PC-3 (cell line): ENCODE data around the gene ANKDD1A. TPM values are rescaled to one million over a fixed set of nuclear protein-coding genes. Genes with fewer than 3 reads are reported as not detected.

Experiments
- ATAC-seq: fragments of 200-7000 bp; cut with Tn5 transposase; 2 replicates; pipeline ENCODE4 v1.9.1; 2020; ENCODE audit warnings: mild to moderate bottlenecking, moderate library complexity
- BruUV-seq: library from RNA; stranded (reverse); fragments of 400-500 nt; replicated peaks from 2 replicates; lab custom pipeline; 2021; lab: Mats Ljungman, UMichigan
- CTCF ChIA-PET: fragments of 300-600 bp; sonication (Branson Sonifier 250); formaldehyde crosslinking; loops from one replicate; lab custom pipeline; 2022; ENCODE audit warnings: antibody characterized with exemption; lab: Charles Lee
- POLR2A ChIA-PET: fragments of 300-600 bp; sonication (Branson Sonifier 250); formaldehyde crosslinking; loops from one replicate; lab custom pipeline; 2022; ENCODE audit warnings: antibody characterized with exemption; ENCODE audit not compliant: unreplicated experiment; lab: Charles Lee
- DNase-seq: peaks from one replicate; pipeline ENCODE4 v3.0.0-alpha.2; 2015
- H2AFZ ChIP-seq: fragments of 300-600 bp; sonication (generic); 2 replicates; pipeline ENCODE4 v1.6.0; 2016; ENCODE audit warnings: antibody characterized with exemption, low read length
- H3F3A ChIP-seq: fragments of 300-600 bp; sonication (generic); one replicate; pipeline ENCODE4 v1.6.0; 2017; ENCODE audit warnings: antibody characterized with exemption, low read length, control low read depth, mild to moderate bottlenecking; ENCODE audit not compliant: unreplicated experiment
- H3K27ac ChIP-seq: fragments of 300-600 bp; sonication (generic); 2 replicates; pipeline ENCODE4 v1.5.1; 2016; ENCODE audit warnings: mild to moderate bottlenecking, low read length
- H3K27me3 ChIP-seq: fragments of 300-600 bp; sonication (generic); 2 replicates; pipeline ENCODE4 v1.6.1; 2016; ENCODE audit warnings: low read length, mixed read lengths
- H3K36me3 ChIP-seq: fragments of 300-600 bp; sonication (generic); 2 replicates; pipeline ENCODE4 v1.6.1; 2016; ENCODE audit warnings: low read depth, mixed run types, low read length, mixed read lengths
- H3K4me1 ChIP-seq: fragments of 300-600 bp; sonication (generic); 2 replicates; pipeline ENCODE4 v1.5.1; 2016; ENCODE audit warnings: low read length; ENCODE audit not compliant: insufficient read depth
- H3K4me2 ChIP-seq: fragments of 300-600 bp; sonication (generic); 2 replicates; pipeline ENCODE4 v1.6.0; 2016; ENCODE audit warnings: low read length
- H3K4me3 ChIP-seq: fragments of 300-600 bp; sonication (generic); 2 replicates; pipeline ENCODE4 v1.5.1; 2016; ENCODE audit warnings: mild to moderate bottlenecking, low read length, mixed read lengths
- H3K79me2 ChIP-seq: fragments of 300-600 bp; sonication (generic); 2 replicates; pipeline ENCODE4 v1.6.1; 2017; ENCODE audit warnings: low read length, mixed read lengths
- H3K9ac ChIP-seq: fragments of 300-600 bp; sonication (generic); 2 replicates; pipeline ENCODE4 v1.6.0; 2016; ENCODE audit warnings: mild to moderate bottlenecking, low read length
- H3K9me2 ChIP-seq: fragments of 300-600 bp; sonication (generic); replicated peaks from 2 replicates; pipeline ENCODE4 v1.6.1; 2016; ENCODE audit warnings: mixed run types, low read length, mixed read lengths
- H3K9me3 ChIP-seq: fragments of 300-600 bp; sonication (generic); 2 replicates; pipeline ENCODE4 v1.6.1; 2016; ENCODE audit warnings: low read length, mixed read lengths
- H4K20me1 ChIP-seq: fragments of 300-600 bp; sonication (generic); 2 replicates; pipeline ENCODE4 v1.6.1; 2016; ENCODE audit warnings: low read length, mixed read lengths
- CTCF ChIP-seq: fragments of 300-600 bp; sonication (generic); conservative IDR thresholded peaks from 2 replicates; pipeline ENCODE4 v1.5.1; 2017; ENCODE audit warnings: antibody characterized with exemption, low read depth, mild to moderate bottlenecking, low read length
- EZH2 ChIP-seq: fragments of 300-600 bp; sonication (generic); IDR thresholded peaks from one replicate; pipeline ENCODE4 v1.6.1; 2017; ENCODE audit warnings: antibody characterized with exemption, mild to moderate bottlenecking, low read length; ENCODE audit not compliant: unreplicated experiment
- EZH2phosphoT487 ChIP-seq: fragments of 300-600 bp; sonication (generic); IDR thresholded peaks from 2 replicates; pipeline ENCODE4 v1.6.1; 2018; ENCODE audit warnings: mild to moderate bottlenecking, antibody characterized with exemption, low read length, borderline replicate concordance
- intact Hi-C: fragments of 100-400 bp; cut with micrococcal nuclease; formaldehyde crosslinking; loops from 2 replicates; pipeline ENCODE4 v1.9.0; 2023
- total RNA-seq: library from RNA; depleted of rRNA; stranded (reverse); fragments of >200 nt; gene quantifications from 2 replicates; pipeline ENCODE4 v1.2.3, GENCODE V29; 2014

ANKDD1A gene
- total RNA-seq, 1 experiment from 2014 or later: 8.9 TPM

- no peak for ATAC-seq
- H3K36me3 ChIP-seq: no peaks in the 10 kb centered on the region
- no peaks in the 10 kb centered on the region for H3K79me2 ChIP-seq
- H4K20me1 ChIP-seq: no peaks in the 10 kb centered on the region
- ChIA-PET CTCF (no interaction called here), POLR2A (no interaction called here)
- H3K9ac ChIP-seq: no peak overlapping the region
- H2AFZ ChIP-seq: no peak overlapping the region
- no peak overlapping the region for H3K4me3 ChIP-seq
- TF ChIP-seq EZH2phosphoT487 (no peak), EZH2 (no peak), CTCF (no peak)
- no peaks in the 10 kb centered on the region for H3K4me1 ChIP-seq
- H3K27ac ChIP-seq: no peak overlapping the region
- intact Hi-C loops: no loop called here
- no peak for DNase-seq
- H3K9me3 ChIP-seq: no peaks in the 10 kb centered on the region
- H3K9me2 ChIP-seq: no peaks in the 10 kb centered on the region
- no TSS peak for BruUV-seq
- H3F3A ChIP-seq: no peaks in the 10 kb centered on the region
- no peak overlapping the region for H3K4me2 ChIP-seq
- no peaks in the 10 kb centered on the region for H3K27me3 ChIP-seq
Observed at GRCh38 chr15:64930019-64930652, 18.4 kb downstream of the ANKDD1A start.

DNA sequence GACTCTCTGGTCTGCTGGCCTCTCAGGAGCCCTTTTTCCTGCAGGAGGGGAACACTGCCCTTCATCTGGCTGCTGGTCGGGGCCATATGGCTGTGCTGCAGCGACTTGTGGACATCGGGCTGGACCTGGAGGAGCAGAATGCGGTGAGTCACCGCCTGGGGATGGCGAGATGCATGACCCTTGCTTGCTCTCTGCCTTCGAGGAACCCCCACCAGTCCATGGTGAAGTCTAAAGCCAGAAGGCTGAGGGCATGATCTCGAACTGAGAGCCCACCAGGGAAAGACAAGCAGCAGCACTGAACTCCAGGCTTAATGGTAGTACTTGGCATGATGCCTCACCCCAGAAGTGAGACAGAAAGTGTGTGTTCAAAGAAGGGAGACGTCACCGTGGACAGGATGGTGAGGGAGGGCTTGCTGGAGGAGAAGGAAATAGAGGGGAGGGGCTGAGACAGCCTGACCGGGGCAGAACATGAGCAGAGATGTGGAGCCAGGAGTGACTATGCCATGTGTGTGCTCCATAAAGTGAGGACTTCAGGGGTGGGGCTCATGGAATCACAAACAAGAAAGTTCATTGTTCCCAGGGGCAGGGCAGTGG lies 19.2 kb downstream of the ANKDD1A start:
- BruUV-seq: no TSS peak
- CTCF ChIA-PET: no interaction called here
- no peaks in the 10 kb centered on the region for H3K79me2 ChIP-seq
- intact Hi-C loops: no loop called here
- no peaks in the 10 kb centered on the region for H3K9me3 ChIP-seq
- DNase-seq (no peak), ATAC-seq (no peak)
- H3K36me3 ChIP-seq: no peaks in the 10 kb centered on the region
- H3K27me3 ChIP-seq: no peaks in the 10 kb centered on the region
- H3F3A ChIP-seq: no peaks in the 10 kb centered on the region
- no peaks in the 10 kb centered on the region for H3K9me2 ChIP-seq
- TF ChIP-seq CTCF (no peak), EZH2 (no peak), EZH2phosphoT487 (no peak)
- H3K4me3 ChIP-seq: no peak overlapping the region
- H4K20me1 ChIP-seq: no peaks in the 10 kb centered on the region
- H3K9ac ChIP-seq: no peak overlapping the region
- H3K4me1 ChIP-seq: no peaks in the 10 kb centered on the region
- H3K27ac ChIP-seq: no peak overlapping the region
- no peak overlapping the region for H3K4me2 ChIP-seq
- H2AFZ ChIP-seq: no peak overlapping the region
- POLR2A ChIA-PET: no interaction called here

DNA sequence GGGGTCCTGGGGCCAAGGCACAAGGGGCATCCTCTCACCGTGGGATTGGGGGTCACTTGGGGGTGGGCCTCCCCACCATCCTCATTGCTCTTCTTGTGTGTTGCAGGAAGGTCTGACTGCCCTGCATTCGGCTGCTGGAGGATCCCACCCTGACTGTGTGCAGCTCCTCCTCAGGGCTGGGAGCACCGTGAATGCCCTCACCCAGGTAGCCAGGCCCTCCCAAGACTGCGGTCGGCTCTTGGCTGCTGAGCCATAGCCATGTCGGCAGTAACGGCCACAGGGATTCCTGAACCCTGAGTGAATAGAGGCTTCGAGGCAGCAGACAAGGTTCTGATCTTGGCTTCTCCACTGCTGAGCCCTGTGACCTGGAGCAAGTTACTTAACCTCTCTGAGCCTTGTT lies 19.7 kb downstream of the ANKDD1A start:
- H3K9me2 ChIP-seq: no peaks in the 10 kb centered on the region
- no peaks in the 10 kb centered on the region for H3K79me2 ChIP-seq
- TF ChIP-seq EZH2: no peak
- TF ChIP-seq CTCF: no peak
- no peak for TF ChIP-seq EZH2phosphoT487
- DNase-seq (no peak), ATAC-seq (no peak)
- intact Hi-C loops: no loop called here
- no peaks in the 10 kb centered on the region for H3F3A ChIP-seq
- POLR2A ChIA-PET: no interaction called here
- CTCF ChIA-PET: no interaction called here
- H3K27me3 ChIP-seq: no peaks in the 10 kb centered on the region
- no peaks in the 10 kb centered on the region for H3K9me3 ChIP-seq
- H3K36me3 ChIP-seq: no peaks in the 10 kb centered on the region
- H3K9ac ChIP-seq: no peak overlapping the region
- H3K27ac ChIP-seq: no peak overlapping the region
- no peak overlapping the region for H3K4me3 ChIP-seq
- no peak overlapping the region for H3K4me2 ChIP-seq
- H2AFZ ChIP-seq: no peak overlapping the region
- no peaks in the 10 kb centered on the region for H3K4me1 ChIP-seq
- BruUV-seq: no TSS peak
- H4K20me1 ChIP-seq: no peaks in the 10 kb centered on the region
